ENCODE results near the gene GALNT9. TPM values are rescaled to one million over a fixed set of nuclear protein-coding genes. Genes with fewer than 3 reads are reported as not detected.

The GALNT9 gene
- total RNA-seq, 2 experiments from 2014 or later: not detected

- no peak overlapping the region for H3K4me3 ChIP-seq (ENCODE audit: low read length)
- Mint-ChIP-seq H3K36me3 (ENCODE audit: low read depth) (no peaks in the 10 kb centered on the region), H3K9me3 (no peaks in the 10 kb centered on the region), H3K27me3 (no peaks in the 10 kb centered on the region), H3K27ac (no peak overlapping the region), H3K4me1 (ENCODE audit: low read depth) (no peaks in the 10 kb centered on the region), H3K4me3 (no peak overlapping the region)
- H3K36me3 ChIP-seq (ENCODE audit: insufficient read depth, low read length): no peaks in the 10 kb centered on the region
- intact Hi-C loops (cut with DNase I, micrococcal nuclease): no loop called here
- H3K4me1 ChIP-seq (ENCODE audit: insufficient read depth, low read length): no peaks in the 10 kb centered on the region
- POLR2A ChIA-PET: no interaction called here
- H3K27ac ChIP-seq (ENCODE audit: low read depth in 1 of 2, low read length in 2 of 2): no peak overlapping the region
- DNase-seq: no peak
- peaks cover 0 to 3% of the 10 kb centered on the region in 2 experiments for H3K27me3 ChIP-seq (ENCODE audit: control insufficient read depth in 1 of 2, insufficient read depth in 2 of 2, low read length in 2 of 2)
- CTCF ChIA-PET: no interaction called here
- TF ChIP-seq, protein P1, sequence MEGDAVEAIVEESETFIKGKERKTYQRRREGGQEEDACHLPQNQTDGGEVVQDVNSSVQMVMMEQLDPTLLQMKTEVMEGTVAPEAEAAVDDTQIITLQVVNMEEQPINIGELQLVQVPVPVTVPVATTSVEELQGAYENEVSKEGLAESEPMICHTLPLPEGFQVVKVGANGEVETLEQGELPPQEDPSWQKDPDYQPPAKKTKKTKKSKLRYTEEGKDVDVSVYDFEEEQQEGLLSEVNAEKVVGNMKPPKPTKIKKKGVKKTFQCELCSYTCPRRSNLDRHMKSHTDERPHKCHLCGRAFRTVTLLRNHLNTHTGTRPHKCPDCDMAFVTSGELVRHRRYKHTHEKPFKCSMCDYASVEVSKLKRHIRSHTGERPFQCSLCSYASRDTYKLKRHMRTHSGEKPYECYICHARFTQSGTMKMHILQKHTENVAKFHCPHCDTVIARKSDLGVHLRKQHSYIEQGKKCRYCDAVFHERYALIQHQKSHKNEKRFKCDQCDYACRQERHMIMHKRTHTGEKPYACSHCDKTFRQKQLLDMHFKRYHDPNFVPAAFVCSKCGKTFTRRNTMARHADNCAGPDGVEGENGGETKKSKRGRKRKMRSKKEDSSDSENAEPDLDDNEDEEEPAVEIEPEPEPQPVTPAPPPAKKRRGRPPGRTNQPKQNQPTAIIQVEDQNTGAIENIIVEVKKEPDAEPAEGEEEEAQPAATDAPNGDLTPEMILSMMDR (IDR thresholded peaks at IDR 0.05): no peak
- peaks cover 0 to 39% of the 10 kb centered on the region in 2 experiments for H3K9me3 ChIP-seq (ENCODE audit: control insufficient read depth in 1 of 2, insufficient read depth in 1 of 2, low read length in 2 of 2)
- ATAC-seq (ENCODE audit: poor library complexity): no peak
Measured at GRCh38 chr12:132357623-132358186, 28.3 kb upstream of the GALNT9 start.

DNA sequence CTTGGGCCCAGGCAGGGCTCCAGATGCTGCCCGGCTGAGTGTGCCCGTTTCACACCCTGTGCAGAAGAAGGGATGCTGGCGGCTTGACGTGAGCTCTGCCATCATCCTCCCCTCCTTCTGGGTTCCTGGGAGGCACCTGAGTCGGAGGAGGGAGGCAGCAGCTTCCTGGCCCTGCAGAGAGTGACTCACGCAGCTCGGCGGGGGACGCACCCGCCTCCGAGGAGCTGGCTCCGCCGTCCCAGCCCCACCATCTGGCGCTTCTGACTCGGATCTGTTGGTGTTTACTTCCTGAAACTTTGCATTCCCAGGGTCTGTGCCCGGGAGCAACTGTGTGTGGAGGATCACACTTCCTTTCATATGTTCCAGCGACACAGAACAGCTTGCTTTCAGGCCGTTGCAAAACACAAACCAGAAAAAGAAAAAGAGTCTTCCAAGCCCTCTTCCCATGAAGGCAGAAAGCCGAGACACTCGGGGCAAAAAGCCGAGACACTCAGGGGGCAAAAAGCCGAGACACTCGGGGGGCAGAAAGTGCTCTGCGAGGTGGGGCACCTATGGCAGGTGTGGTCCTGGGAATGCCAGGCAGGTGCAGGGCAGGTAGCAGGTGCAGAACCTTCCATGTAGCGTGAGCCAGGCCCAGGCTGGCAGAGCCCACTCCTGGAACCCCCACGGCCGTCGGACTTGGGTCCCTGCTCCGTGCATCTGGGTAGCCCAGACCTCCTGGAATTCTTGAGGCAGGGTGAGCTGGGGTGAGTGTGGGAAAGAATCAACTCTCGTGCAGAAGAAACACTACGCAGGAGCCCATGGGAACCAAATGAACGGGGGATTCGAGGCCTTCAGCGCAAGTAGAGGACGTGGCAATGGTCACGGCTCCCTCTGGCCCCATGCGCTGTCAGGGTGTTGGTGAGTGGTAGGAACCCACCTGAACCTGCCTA, 27.6 kb upstream of the GALNT9 start:
- TF ChIP-seq, protein P1 (IDR thresholded peaks at IDR 0.05): no peak
- H3K36me3 Mint-ChIP-seq (ENCODE audit: low read depth): no peaks in the 10 kb centered on the region
- no peaks in the 10 kb centered on the region for H3K4me1 Mint-ChIP-seq (ENCODE audit: low read depth)
- ChIA-PET POLR2A (no interaction called here), CTCF (no interaction called here)
- H3K27ac Mint-ChIP-seq: no peak overlapping the region
- H3K9me3 Mint-ChIP-seq: no peaks in the 10 kb centered on the region
- no peak overlapping the region for H3K4me3 ChIP-seq (ENCODE audit: low read length)
- H3K9me3 ChIP-seq (ENCODE audit: control insufficient read depth in 1 of 2, insufficient read depth in 1 of 2, low read length in 2 of 2): peaks cover 0 to 42% of the 10 kb centered on the region in 2 experiments
- H3K27me3 Mint-ChIP-seq: no peaks in the 10 kb centered on the region
- H3K4me3 Mint-ChIP-seq: no peak overlapping the region
- H3K27ac ChIP-seq (ENCODE audit: low read depth in 1 of 2, low read length in 2 of 2): no peak overlapping the region
- ATAC-seq (ENCODE audit: poor library complexity) (no peak), DNase-seq (no peak)
- intact Hi-C loops (cut with DNase I, micrococcal nuclease): no loop called here
- H3K36me3 ChIP-seq (ENCODE audit: insufficient read depth, low read length): no peaks in the 10 kb centered on the region
- H3K27me3 ChIP-seq (ENCODE audit: control insufficient read depth in 1 of 2, insufficient read depth in 2 of 2, low read length in 2 of 2): peaks cover 2 to 3% of the 10 kb centered on the region in 2 experiments
- H3K4me1 ChIP-seq (ENCODE audit: insufficient read depth, low read length): no peaks in the 10 kb centered on the region

GRCh38 chr12:132355742-132356681, 26.6 kb upstream of the GALNT9 start:
- no peak for ATAC-seq (ENCODE audit: poor library complexity)
- POLR2A ChIA-PET: no interaction called here

More at GRCh38 chr12:132355742-132356681, 26.6 kb upstream of the GALNT9 start:
- Histone ChIP-seq H3K27me3 (ENCODE audit: control insufficient read depth in 1 of 2, insufficient read depth in 2 of 2, low read length in 2 of 2) (peaks cover 2 to 3% of the 10 kb centered on the region in 2 experiments), H3K4me1 (ENCODE audit: insufficient read depth, low read length) (no peaks in the 10 kb centered on the region), H3K36me3 (ENCODE audit: insufficient read depth, low read length) (no peaks in the 10 kb centered on the region), H3K9me3 (ENCODE audit: control insufficient read depth in 1 of 2, insufficient read depth in 1 of 2, low read length in 2 of 2) (peaks cover 0 to 37% of the 10 kb centered on the region in 2 experiments), H3K4me3 (ENCODE audit: low read length) (no peak overlapping the region), H3K27ac (ENCODE audit: low read depth in 1 of 2, low read length in 2 of 2) (no peak overlapping the region)
- no peak for DNase-seq
- CTCF ChIA-PET: no interaction called here
- no peaks in the 10 kb centered on the region for H3K4me1 Mint-ChIP-seq (ENCODE audit: low read depth)
- H3K27ac Mint-ChIP-seq: no peak overlapping the region
- intact Hi-C loops (cut with DNase I, micrococcal nuclease): no loop called here
- H3K27me3 Mint-ChIP-seq: no peaks in the 10 kb centered on the region
- H3K4me3 Mint-ChIP-seq: no peak overlapping the region
- no peaks in the 10 kb centered on the region for H3K9me3 Mint-ChIP-seq
- TF ChIP-seq, protein P1 (IDR thresholded peaks at IDR 0.05): no peak
- H3K36me3 Mint-ChIP-seq (ENCODE audit: low read depth): no peaks in the 10 kb centered on the region

Data from CD4-positive, alpha-beta T cell (primary cell).